Raji (cell line): ENCODE measurements around the gene UPF2.

Source experiments
- POLR2A ChIP-seq: IDR thresholded peaks from 2 replicates; pipeline ENCODE4 v1.6.1; 2011; ENCODE audit warnings: low read depth, low read length, control low read depth; ENCODE audit not compliant: insufficient read depth

UPF2 gene

GRCh38 chr10:11887381-11888227 lies 155.0 kb downstream of the UPF2 start:
- no peak for TF ChIP-seq POLR2A

- no peak for TF ChIP-seq POLR2A
These were observed 155.8 kb downstream of the UPF2 start for GRCh38 chr10:11886851-11887250.

GRCh38 chr10:11886138-11886474 lies 156.5 kb downstream of the UPF2 start:
- TF ChIP-seq POLR2A: no peak

GRCh38 chr10:11885437-11886137 lies 157.0 kb downstream of the UPF2 start:
- TF ChIP-seq POLR2A: no peak

GRCh38 chr10:11884706-11885423 lies 157.7 kb downstream of the UPF2 start:
- TF ChIP-seq POLR2A: no peak

- TF ChIP-seq POLR2A: no peak
These were observed 159.8 kb downstream of the UPF2 start for GRCh38 chr10:11882646-11883375.

GRCh38 chr10:11881477-11882417 lies 160.9 kb downstream of the UPF2 start:
- TF ChIP-seq POLR2A: no peak

GRCh38 chr10:11881030-11881476 lies 161.6 kb downstream of the UPF2 start:
- TF ChIP-seq POLR2A: no peak

GRCh38 chr10:11880151-11881029 lies 162.2 kb downstream of the UPF2 start:
- TF ChIP-seq POLR2A: no peak

- no peak for TF ChIP-seq POLR2A
These were observed 163.1 kb downstream of the UPF2 start for GRCh38 chr10:11879387-11880094.

- TF ChIP-seq POLR2A: no peak
These were observed 163.8 kb downstream of the UPF2 start for GRCh38 chr10:11878776-11879175.

GRCh38 chr10:11877591-11877905 lies 165.1 kb downstream of the UPF2 start:
- TF ChIP-seq POLR2A: no peak
